Transverse colon (tissue), 4 donors: ENCODE data around the gene GPR31. TPM values are rescaled to one million over a fixed set of nuclear protein-coding genes. Genes with fewer than 3 reads are reported as not detected.

Source experiments
- DNase-seq: peaks from one replicate; pipeline ENCODE4 v3.0.0-alpha.2; 2019
- H3K27ac ChIP-seq, 4 donors: fragments of 200-600 bp; sonication (generic); 2 replicates each; pipeline ENCODE4 v1.5.1; 2016 to 2018; ENCODE audit warnings: inconsistent platforms in 4 of 4
- H3K27me3 ChIP-seq: fragments of 200-600 bp; sonication (generic); 2 replicates; pipeline ENCODE4 v1.5.1; 2017; ENCODE audit warnings: inconsistent platforms
- H3K36me3 ChIP-seq, 4 donors: fragments of 200-600 bp; sonication (generic); 2 replicates each; pipeline ENCODE4 v1.5.1; 2017 to 2019; ENCODE audit warnings: inconsistent platforms in 4 of 4
- H3K4me1 ChIP-seq, 4 donors: fragments of 200-600 bp; sonication (generic); 2 replicates each; pipeline ENCODE4 v1.5.1; 2017 to 2020; ENCODE audit warnings: inconsistent platforms in 4 of 4
- H3K4me3 ChIP-seq, 4 donors: fragments of 200-600 bp; sonication (generic); 1 replicate in 1 of 4; 2 replicates in 3 of 4; pipeline versions ENCODE4 v1.5.1 to v1.6.1; 2017 to 2019; ENCODE audit warnings: inconsistent platforms in 4 of 4
- H3K9me3 ChIP-seq, 2 donors: fragments of 200-600 bp; sonication (generic); 2 replicates each; pipeline ENCODE4 v1.5.1; 2017 to 2019; ENCODE audit warnings: inconsistent platforms in 2 of 2
- CTCF ChIP-seq, 5 experiments: fragments of 200-600 bp in 3 of 5; fragments of 450-650 bp in 2 of 5; sonication (generic) in 3 of 5; IDR thresholded peaks; 1 replicate in 2 of 5; 2 replicates in 3 of 5; pipeline ENCODE4 v1.5.1; 2016 to 2017; ENCODE audit warnings: antibody characterized with exemption in 5 of 5, inconsistent platforms in 3 of 5, mild to moderate bottlenecking in 2 of 5, moderate library complexity in 1 of 5
- EP300 ChIP-seq: sonication (generic); formaldehyde crosslinking; IDR thresholded peaks from one replicate; pipeline ENCODE4 v1.6.1; 2017; ENCODE audit warnings: antibody characterized with exemption, low read depth
- POLR2A ChIP-seq: fragments of 450-650 bp; IDR thresholded peaks from one replicate; pipeline ENCODE4 v1.6.1; 2016; ENCODE audit warnings: antibody characterized with exemption, mild to moderate bottlenecking, moderate library complexity
- POLR2AphosphoS5 ChIP-seq, 3 donors: sonication (generic); formaldehyde crosslinking; IDR thresholded peaks; one replicate each; pipeline ENCODE4 v1.6.1; 2016; ENCODE audit warnings: antibody characterized with exemption in 3 of 3
- WGBS, 2 donors: methylation state at CpG; one replicate each; pipeline ENCODE4 v1.1.5; 2018; ENCODE audit warnings: low coverage in 1 of 2; 5-methylcytosine and 5-hydroxymethylcytosine counted together
- in situ Hi-C, 4 donors: fragments of 200-750 bp; cut with MboI; loops; one replicate each; pipeline versions ENCODE4 v1.15.0 to v1.15.1; 2017; ENCODE audit warnings: low sequenced_read_pairs in 3 of 4, low pct_ligation_motif_present in 1 of 4, low pct_unique_long_range_greater_than_20kb in 1 of 4
- intact Hi-C: fragments of 100-400 bp; cut with DNase I; formaldehyde crosslinking; loops from one replicate; pipeline ENCODE4 v1.15.1; 2023; ENCODE audit warnings: low total_unique reads
- total RNA-seq, 4 donors: library from RNA; depleted of rRNA; stranded (reverse); fragments of >200 nt; gene quantifications; one replicate each; pipeline ENCODE4 v1.1.0, GENCODE V29; 2016

Gene GPR31
- total RNA-seq, 4 donors from 2014 or later = not detected

GRCh38 chr6:167129562-167129961 is 28.2 kb downstream of the GPR31 start:
- 86 to 95% methylated on average over 3 to 4 of the region's 4 CpGs for WGBS, 2 donors
- Histone ChIP-seq H3K4me1 (no peaks in the 10 kb centered on the region), H3K4me3 (no peak overlapping the region), H3K36me3 (no peaks in the 10 kb centered on the region), H3K27me3 (no peaks in the 10 kb centered on the region), H3K9me3 (no peaks in the 10 kb centered on the region), H3K27ac (no peak overlapping the region)
- in situ Hi-C loops (loop anchor here in 3 of 4 donors (25.0 kb wide), 3 partner anchors 117 to 367 kb away; no protein-coding TSS in a partner anchor), intact Hi-C loops (no loop called here)
- DNase-seq = no peak
- TF ChIP-seq POLR2AphosphoS5 (IDR thresholded peaks at IDR 0.05) (no peak), POLR2A (no peak), EP300 (no peak), CTCF (IDR thresholded peaks at IDR 0.05) (no peak)

GRCh38 chr6:167129159-167129558 is 28.6 kb downstream of the GPR31 start:
- Histone ChIP-seq H3K9me3 (no peaks in the 10 kb centered on the region), H3K36me3 (no peaks in the 10 kb centered on the region), H3K27ac (no peak overlapping the region), H3K27me3 (no peaks in the 10 kb centered on the region), H3K4me1 (no peaks in the 10 kb centered on the region), H3K4me3 (no peak overlapping the region)
- no peak for DNase-seq
- intact Hi-C loops (no loop called here), in situ Hi-C loops (loop anchor here in 3 of 4 donors (25.0 kb wide), 3 partner anchors 117 to 367 kb away; no protein-coding TSS in a partner anchor)
- no peak for TF ChIP-seq POLR2AphosphoS5 (IDR thresholded peaks at IDR 0.05)
- TF ChIP-seq POLR2A = no peak
- TF ChIP-seq CTCF (IDR thresholded peaks at IDR 0.05) = no peak
- no peak for TF ChIP-seq EP300
- WGBS, 2 donors = 69 to 82% methylated on average over 2 to 6 of the region's 6 CpGs

GRCh38 chr6:167127785-167128531 is 29.8 kb downstream of the GPR31 start:
- TF ChIP-seq POLR2AphosphoS5 (IDR thresholded peaks at IDR 0.05) (no peak), CTCF (IDR thresholded peaks at IDR 0.05) (no peak), EP300 (no peak), POLR2A (no peak)
- no peak for DNase-seq
- intact Hi-C loops (no loop called here), in situ Hi-C loops (loop anchor here in 3 of 4 donors (25.0 kb wide), 3 partner anchors 116 to 366 kb away; no protein-coding TSS in a partner anchor)
- Histone ChIP-seq H3K4me3 (no peak overlapping the region), H3K9me3 (no peaks in the 10 kb centered on the region), H3K27me3 (no peaks in the 10 kb centered on the region), H3K4me1 (peaks cover 0 to 8% (median 3%) of the 10 kb centered on the region in 4 donors), H3K27ac (no peak overlapping the region), H3K36me3 (no peaks in the 10 kb centered on the region)
- WGBS, 2 donors = 86 to 91% methylated on average over 12 to 14 of the region's 14 CpGs

GRCh38 chr6:167125855-167126349 is 31.9 kb downstream of the GPR31 start:
- H3K27me3 ChIP-seq = no peaks in the 10 kb centered on the region
- 92 to 97% methylated on average over 3 of the region's 3 CpGs for WGBS, 2 donors

More at GRCh38 chr6:167125855-167126349, 31.9 kb downstream of the GPR31 start:
- no peaks in the 10 kb centered on the region for H3K36me3 ChIP-seq
- H3K4me1 ChIP-seq = peaks cover 0 to 16% (median 6%) of the 10 kb centered on the region in 4 donors
- no peaks in the 10 kb centered on the region for H3K9me3 ChIP-seq
- no peak overlapping the region for H3K4me3 ChIP-seq
- TF ChIP-seq POLR2A (no peak), POLR2AphosphoS5 (IDR thresholded peaks at IDR 0.05) (no peak)
- in situ Hi-C loops = loop anchor here in 3 of 4 donors (25.0 kb wide), 3 partner anchors 114 to 364 kb away; no protein-coding TSS in a partner anchor
- no peak overlapping the region for H3K27ac ChIP-seq
- DNase-seq = no peak
- intact Hi-C loops = no loop called here
